HG03139 (cell line): ENCODE results near the gene WNT9B.
"Not testable (repeated sequence)": the region's sequence is repeated elsewhere in the genome, so short reads cannot be mapped to it uniquely, and the experiment has no call there.

Source experiments
- ATAC-seq: cut with Tn5 transposase; IDR thresholded peaks from one replicate; pipeline ENCODE4 v1.9.1; 2021; ENCODE audit not compliant: unreplicated experiment

The WNT9B gene

DNA sequence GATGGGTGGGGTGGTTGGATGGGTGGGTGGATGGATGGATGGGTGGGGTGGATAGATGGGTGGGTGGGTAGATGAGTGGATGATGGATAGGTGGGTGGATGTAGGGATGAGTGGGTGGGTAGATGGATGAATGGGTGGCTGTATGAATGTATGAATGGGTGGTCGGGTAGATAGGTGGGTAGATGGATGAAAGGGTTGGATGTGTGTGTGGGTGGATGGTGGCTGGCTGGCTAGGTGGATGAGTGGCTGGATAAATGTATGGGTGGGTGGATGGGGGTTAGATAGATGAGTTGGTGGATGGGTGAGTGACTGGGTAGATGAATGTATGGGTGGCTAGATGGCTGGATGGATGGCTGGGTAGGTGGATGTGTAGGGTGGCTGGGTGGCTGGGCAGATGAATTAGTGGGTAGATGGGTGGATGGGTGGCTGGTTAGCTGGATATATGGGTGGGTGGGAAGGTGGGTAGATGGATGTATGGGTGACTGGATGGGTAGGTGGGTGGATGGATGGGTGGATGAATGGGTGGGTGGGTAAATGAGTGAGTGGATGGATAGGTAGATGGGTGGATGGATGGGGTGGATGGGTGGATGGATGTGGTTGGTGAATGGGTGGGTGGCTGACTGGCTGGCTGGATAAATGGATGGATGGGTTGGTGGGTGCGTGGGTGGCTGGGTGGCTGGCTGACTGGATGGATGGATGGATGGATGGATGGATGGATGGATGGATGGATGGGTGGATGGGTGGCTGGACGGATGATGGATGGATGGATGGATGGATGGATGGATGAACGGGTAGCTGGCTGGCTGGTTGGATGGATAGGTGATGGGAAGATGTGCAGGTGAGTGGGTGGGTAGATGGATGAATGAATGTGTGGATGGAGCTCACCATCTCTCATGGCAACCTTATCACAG is 52.6 kb downstream of the WNT9B start:
- ATAC-seq = no peak

DNA sequence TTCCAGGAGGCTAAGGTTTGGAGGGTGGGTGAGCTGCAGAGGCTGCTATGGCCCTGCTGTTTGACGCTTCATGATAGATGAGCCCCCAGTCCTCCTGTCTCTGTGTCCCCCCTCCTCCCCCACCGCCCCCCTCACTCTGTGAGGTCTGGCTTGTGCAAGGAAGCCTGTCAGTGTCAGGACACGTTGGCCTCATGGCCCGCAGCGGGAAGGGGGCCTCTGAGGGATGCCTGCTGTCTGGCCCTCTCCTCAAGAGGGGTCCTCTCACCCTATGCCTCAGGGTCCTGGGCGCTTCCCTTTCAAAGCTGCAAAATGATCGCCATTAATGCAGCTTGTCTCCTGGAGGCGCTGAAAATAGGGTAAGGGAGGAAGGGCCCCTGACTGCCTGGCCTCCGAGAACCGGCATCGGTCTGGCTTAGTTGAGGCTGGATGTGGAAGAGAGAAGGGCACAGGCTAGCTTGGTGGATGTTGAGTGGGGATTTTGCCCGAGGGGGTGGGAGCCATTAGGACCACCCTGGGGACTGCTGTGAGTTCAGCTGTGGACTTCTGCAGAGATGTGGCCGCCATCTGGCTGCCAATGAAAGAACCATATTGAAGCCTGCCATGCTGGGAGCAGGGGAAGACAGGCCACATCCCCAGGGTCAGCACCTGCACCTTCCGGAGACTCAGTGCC is 56.8 kb downstream of the WNT9B start:
- no peak for ATAC-seq

DNA sequence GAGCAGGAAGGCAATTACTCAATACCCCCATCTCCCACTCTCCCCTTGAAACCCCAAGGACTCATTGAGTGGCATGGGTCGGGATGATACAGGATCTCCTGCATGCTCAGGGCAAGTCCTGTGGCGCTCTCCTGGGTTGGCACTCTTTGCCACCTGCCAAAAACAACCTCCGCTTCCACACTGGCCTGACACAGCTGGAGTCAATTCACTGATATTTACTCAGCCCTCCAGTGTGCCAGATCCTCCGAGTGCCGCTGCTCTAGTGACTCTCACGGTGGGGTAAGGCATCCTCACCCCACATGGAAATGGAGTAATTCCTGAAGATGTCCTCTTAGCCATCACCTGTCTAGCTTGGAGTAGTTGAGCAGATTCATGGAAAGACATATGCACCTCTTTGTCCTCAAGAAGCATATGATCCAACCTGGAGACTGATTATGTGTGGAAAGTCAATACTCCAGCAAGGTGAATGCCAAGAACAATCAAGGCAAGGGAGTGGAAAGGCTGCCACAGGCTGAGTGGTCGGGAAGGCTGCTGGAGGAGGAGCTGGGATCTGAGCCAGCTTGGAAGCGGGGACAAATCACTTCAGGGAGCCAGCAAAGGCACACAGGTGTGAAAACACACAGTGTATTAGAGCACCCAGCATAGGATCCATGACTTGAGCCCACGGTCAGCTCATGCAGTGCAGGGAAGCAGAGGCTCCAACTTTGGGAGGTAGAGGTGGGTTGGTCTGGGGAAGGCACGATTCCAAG is 59.0 kb downstream of the WNT9B start:
- no peak for ATAC-seq

DNA sequence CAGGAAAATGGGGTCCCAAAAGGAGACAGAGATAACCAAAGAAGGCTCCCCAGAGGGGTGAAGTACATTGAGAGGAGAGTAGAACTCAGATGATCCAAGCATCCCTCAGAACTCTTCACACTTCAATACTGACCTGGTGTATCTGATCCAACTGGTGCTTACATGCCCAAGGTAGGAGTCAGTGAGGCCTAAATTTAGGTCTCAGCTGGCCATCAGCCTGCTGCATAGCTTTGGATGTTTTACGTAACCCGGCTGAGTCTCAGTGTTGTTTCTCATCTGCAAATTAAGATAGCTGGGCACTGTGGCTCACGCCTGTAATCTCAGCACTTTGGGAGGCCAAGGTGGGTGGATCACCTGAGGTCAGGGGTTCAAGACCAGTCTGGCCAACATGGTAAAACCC is 59.9 kb downstream of the WNT9B start:
- ATAC-seq = no peak

DNA sequence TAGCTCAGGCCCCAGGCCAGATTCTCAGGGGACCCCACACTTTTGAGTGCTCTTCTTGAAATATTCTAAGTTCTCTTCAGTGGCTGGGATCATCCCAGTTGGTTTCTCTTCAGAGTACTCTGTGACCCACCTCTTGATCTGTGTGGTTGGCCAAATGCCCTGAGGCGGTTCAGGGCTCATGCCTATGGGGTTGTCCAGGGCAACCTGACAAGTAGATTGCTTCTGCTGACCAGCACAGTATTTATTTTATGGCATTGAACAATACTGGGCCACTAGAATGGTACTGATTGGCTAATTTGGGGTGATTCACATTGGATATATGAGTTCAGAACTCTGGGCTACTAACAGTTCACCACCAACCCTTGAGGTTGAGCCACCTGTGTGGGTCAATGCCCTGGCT is 64.2 kb downstream of the WNT9B start:
- ATAC-seq = no peak

DNA sequence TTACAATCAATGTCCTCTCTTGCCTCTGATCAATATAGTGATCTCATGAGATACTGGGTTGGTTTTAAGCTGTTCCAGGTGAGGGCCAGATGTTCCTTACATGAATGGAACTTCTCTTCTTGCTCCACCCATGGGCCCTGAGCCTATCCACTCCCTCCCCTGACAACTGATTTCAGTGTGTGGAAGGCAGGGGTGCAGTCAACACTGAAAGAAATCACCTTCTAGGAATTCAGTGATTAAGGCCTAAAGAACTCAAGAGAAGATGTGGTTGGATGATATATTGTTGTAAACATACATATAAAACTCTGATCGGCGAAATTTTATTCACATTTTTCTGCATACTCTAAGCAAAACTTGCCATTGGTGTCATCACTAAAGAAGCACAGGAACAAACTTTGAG is 64.8 kb downstream of the WNT9B start:
- ATAC-seq = no peak

DNA sequence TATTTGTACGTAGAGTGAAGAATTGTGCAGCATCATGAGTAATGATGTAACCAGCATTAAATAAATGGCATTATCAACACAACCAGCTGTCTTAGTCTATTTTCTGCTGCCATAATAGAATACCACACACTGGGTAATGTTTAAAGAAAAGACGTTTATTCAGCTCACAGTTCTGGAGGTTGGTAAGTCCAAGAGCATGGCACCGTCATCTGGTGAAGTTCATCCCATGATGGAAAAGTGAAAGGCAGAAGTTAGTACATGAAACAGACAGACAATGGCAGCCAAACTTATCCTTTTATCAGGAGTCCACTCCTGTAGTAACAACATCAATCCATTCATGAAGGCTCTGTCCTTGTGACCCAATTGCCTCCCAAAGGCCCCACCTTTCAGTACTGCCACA is 65.2 kb downstream of the WNT9B start:
- no peak for ATAC-seq

DNA sequence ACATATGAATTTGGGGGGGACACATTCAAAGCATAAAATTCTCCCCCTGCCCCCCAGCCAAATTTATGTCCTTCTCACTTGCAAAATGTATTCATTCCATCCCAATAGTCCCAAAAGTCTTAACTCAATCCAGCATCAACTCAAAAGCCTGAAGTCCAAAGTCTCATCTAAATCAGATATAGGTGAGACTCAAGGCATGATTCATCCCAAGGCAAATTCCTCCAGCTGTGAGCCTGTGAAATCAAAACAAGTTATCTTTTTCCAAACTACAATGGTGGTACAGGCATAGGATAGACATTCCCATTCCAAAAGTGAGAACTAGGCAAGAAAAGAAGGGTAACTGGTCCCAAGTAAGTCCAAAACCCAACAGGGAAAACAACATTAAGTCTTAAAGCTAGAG is 65.7 kb downstream of the WNT9B start:
- no peak for ATAC-seq

DNA sequence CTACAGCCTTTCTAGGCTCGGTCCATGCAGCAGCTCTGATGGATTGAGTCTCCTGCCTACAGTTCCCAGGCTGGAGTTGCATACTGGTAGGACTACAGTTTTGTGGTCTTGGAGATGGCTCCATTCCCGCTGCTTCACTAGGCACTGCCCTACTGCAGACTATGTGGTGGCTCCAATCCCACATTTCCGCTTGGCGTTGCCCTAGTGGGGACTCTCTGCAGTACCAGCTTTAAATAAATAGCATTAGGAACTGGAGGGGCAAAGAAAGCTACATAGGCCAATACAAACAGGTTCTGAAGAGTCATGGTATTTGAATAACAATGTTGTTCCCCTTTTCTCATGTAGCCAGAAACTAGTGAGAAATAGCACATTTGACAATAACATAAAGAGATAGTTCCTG is 66.1 kb downstream of the WNT9B start:
- ATAC-seq = no peak

DNA sequence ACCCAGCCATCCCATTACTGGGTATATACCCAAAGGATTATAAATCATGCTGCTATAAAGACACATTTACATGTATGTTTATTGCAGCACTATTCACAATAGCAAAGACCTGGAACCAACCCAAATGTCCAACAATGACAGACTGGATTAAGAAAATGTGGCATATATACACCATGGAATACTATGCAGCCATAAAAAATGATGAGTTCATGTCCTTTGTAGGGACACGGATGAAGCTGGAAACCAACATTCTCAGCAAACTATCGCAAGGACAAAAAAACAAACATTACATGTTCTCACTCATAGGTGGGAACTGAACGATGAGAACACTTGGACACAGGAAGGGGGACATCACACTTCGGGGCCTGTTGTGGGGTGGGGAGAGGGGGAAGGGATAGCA is 70.6 kb downstream of the WNT9B start:
- not testable (repeated sequence) for ATAC-seq

DNA sequence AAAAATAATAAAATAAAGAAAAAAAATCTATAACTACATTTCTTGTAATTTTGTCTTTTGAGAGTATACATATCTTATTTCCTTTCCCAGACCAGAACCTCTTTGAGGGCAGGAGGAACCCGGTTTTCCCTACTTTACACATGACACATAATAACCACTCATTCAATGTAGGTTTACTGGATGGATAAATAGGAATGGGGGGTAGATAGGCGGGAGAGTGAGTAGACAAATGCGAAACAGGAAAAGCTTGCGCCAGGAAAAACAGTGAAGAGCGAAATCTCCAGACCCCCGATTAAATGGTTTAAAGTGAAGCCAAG is 71.1 kb downstream of the WNT9B start:
- ATAC-seq = no peak

DNA sequence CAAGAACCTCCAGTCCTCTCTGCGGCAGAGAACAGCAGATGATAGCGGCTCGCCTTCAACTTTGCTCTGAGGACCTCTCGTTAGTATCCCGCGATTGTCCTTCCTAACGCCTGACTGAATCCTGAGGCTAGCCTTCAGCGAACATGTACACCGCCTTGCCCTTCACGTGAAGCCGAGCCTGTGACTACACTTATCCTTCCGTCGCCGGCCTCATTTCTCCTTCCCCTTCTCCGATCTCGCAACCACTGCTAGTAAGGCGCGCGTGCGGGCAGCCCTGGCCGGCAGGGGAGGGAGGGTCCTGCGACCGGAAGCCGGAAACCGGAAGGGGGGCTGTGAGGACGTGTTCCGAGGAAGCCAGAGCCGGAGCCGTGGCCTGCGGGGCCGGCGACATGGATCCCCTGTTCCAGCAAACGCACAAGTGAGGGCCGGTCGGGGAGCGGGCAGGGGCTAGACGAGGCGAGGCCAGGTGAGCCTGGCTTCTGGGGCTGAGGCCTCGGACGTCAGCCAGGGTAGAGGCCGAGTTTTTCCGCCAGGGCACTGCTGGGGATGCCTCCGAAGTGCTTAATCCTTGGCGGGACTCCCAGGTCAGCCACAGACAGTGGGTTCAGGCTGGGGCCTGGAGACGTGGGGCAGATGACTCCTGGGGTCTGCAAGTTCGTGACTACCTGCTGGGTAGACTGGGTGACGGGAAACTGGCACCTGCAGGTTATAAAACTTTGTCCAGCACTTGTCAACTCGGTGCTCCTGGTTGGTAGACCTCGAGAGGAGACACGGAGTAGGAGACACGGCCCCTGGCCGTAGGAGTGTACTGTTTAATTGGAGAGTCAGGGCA is 71.6 kb downstream of the WNT9B start, which contains the start of gene GOSR2:
GOSR2 (plus strand) TSS at position 357 of the 832 bp plus-strand sequence; CDS start at position 390, 33 bp downstream.
- peak; percentile 86 for ATAC-seq

DNA sequence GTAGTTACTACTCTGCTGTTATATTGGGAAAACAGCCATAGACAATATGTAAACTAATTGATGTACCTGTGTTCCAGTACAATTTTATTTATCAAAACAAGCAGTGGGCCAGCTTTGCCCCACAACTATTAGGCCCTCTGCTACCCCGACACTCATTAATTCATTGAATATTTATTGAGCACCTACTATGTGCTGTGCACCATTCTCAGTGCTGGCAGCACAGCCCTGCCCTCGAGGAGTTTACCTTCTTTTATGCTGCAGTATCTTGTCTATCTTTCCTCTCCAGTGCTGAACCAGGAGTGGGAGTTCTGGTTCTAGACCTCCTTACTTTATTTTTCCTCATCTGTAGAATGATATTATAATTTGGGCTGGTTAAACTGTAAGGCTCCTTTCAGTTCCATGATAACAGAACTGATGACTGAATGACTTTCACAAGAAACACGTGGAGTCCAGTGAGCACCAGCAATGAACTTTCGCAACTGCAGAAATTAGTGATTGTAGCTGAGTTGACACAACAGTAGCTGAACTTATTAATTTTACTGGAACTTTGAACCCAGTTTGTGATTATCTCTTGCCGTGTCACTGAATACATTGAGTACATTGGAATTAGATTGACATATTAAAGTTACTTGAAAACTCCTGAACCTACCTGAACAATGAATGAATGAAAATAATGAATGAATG is 73.9 kb downstream of the WNT9B start:
- no peak for ATAC-seq

DNA sequence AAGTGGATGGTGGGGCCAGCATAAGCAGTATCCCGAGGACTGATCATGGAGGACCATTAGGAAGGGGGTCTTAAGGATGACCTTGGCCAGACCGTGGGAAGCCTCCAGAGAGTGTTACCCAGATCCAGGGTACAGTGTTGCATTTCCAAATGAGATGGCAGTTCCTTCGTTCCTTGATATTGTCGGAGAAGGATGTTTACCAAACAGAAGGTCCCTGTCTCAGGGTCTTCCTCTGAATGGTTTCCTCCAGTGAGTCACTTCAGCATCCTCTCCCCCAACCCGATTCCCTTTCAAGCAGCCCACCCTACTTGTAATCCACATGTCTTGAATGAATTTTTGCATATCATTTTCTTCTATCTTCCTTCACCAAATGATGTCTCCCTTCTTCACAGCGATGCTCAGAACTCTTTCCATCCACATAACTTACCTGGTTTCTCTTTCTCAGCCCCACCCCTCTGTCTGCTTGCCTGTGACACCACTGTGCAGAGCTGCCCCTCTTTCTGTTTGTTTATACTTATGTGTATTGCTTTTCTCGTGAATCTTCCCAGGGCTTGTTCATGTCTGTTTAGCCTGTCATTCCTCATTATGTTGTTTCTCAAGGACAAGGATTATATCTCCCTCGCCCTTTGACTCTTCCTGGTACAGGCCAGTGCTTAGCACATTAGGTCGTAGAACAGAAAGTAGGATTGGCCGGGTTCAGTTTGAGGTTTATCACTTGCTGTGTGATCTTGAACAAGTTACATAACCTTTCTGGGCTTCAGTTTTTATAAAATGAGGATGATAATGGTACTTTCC is 77.3 kb downstream of the WNT9B start:
- no peak for ATAC-seq

DNA sequence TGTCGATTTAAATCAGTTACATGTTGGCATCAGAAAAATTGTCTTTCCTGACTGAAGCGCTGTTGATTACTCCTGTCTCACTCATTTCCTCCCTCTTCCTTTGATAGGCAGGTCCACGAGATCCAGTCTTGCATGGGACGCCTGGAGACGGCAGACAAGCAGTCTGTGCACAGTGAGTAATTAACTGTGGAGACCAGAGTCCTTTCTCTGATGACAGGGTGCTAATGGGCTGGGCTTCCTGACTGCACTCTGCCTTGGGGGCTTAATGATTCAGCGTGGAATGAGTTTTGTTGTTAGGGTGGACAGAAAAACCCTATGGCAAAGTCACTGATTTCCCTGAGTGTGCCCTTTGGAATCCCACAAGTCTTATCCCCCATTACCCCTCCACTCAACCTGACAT is 78.0 kb downstream of the WNT9B start:
- no peak for ATAC-seq

DNA sequence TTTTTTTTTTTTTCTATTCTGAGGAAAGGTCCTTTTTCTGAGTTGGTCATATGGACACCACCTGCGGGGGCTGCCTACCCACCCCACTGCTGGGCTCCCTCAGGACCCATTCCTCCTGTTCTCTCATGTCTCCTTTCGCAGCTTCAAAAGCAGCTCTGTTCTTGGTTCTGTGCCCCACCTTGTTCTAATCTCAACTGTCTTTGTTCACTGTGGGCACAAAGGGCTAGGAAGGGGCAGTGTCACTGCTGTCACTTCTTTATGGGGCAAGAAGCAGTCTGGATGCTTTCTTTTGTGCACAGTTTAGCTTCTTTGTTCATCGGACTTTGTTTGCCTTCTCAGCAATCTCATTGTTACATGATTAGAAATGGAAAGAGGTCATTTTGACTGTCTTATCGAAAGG is 78.7 kb downstream of the WNT9B start:
- no peak for ATAC-seq

DNA sequence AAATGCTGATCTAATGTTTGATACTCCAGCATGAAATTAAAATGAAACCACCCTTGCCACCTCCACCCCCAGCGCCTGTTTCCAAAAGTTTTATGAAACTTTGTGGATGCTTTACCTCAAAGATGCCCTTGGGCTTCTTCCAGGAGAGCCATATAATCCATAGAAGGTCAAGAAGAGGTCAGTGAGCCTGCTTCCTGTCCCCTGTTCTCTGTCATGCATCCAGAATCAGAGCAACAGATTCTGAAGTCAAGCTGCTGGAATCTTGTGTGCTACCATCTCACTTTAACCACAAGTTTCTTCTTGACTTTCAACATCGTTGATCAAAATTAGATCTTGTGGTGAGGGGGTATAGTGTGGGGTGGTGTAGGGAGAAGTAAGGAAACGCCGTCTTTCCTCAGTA is 80.2 kb downstream of the WNT9B start:
- no peak for ATAC-seq

DNA sequence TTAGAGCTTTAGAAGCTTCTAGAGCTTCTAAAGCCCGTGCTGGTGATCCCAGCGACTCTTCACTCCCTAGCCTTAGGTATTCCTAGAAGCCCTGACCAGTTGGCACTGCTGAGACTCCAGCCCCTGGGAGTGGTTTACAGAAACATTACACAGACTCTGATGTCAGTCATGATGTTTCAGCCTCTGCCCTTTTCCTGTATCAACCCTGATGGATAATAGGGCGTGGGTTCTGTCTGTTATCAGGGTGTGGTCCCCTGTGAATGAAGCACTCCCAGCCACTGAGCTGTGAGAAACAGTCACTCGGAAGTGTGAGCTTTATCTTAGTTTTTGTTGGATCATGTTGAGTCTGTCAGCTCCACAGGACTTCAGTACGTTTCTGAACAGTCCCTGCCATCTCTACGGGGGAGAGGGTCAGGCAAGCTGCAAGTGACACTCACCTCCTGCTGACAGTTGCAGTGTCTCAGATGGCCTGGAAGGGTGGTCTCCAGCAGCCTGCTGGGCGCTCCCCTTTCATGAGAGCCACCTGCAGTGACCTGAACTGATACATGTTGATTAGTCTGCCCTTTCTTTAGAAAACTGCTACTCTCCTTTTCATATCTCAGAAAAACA is 84.4 kb downstream of the WNT9B start:
- ATAC-seq = no peak
